Spleen (tissue), 11 donors: Measurements from ENCODE around the gene NFS1. TPM values are rescaled to one million over a fixed set of nuclear protein-coding genes. Genes with fewer than 3 reads are reported as not detected.
A peak's percentile ranks its signal among the peaks of the same experiment; 100 is the strongest.

Experiments
- DNase-seq: peaks from one replicate; pipeline ENCODE4 v3.0.0-alpha.2; 2020
- H3K27ac ChIP-seq, 8 donors: fragments of 200-600 bp; sonication (generic) in 7 of 8; 1 replicate in 4 of 8; 2 replicates in 4 of 8; pipeline versions ENCODE4 v1.5.0 to v1.8.0; 2016 to 2021; ENCODE audit warnings: inconsistent platforms in 4 of 8, mild to moderate bottlenecking in 4 of 8, moderate library complexity in 1 of 8
- H3K27me3 ChIP-seq, 7 donors: fragments of 200-600 bp; sonication (generic) in 6 of 7; replicated peaks in 1 of 7; 1 replicate in 4 of 7; 2 replicates in 3 of 7; pipeline versions ENCODE4 v1.5.0 to v1.8.0; 2016 to 2021; ENCODE audit warnings: inconsistent platforms in 3 of 7, mild to moderate bottlenecking in 1 of 7
- H3K36me3 ChIP-seq, 6 donors: fragments of 200-600 bp; sonication (generic) in 5 of 6; 1 replicate in 4 of 6; 2 replicates in 2 of 6; pipeline versions ENCODE4 v1.5.0 to v1.8.0; 2016 to 2021; ENCODE audit warnings: inconsistent platforms in 2 of 6
- H3K4me1 ChIP-seq, 6 donors: fragments of 200-600 bp; sonication (generic) in 5 of 6; 1 replicate in 3 of 6; 2 replicates in 3 of 6; pipeline versions ENCODE4 v1.5.0 to v1.8.0; 2016 to 2021; ENCODE audit warnings: inconsistent platforms in 3 of 6
- H3K4me3 ChIP-seq, 8 donors: fragments of 200-600 bp; sonication (generic) in 7 of 8; 1 replicate in 4 of 8; 2 replicates in 4 of 8; pipeline versions ENCODE4 v1.5.0 to v1.8.0; 2016 to 2021; ENCODE audit warnings: inconsistent platforms in 4 of 8, mild to moderate bottlenecking in 4 of 8, moderate library complexity in 2 of 8
- H3K9me3 ChIP-seq, 8 donors: fragments of 200-600 bp; sonication (generic) in 7 of 8; 1 replicate in 4 of 8; 2 replicates in 4 of 8; pipeline versions ENCODE4 v1.5.0 to v1.8.0; 2016 to 2021; ENCODE audit warnings: inconsistent platforms in 4 of 8
- CTCF ChIP-seq, 11 experiments: fragments of 200-600 bp in 7 of 11; fragments of 450-650 bp in 4 of 11; sonication (generic) in 4 of 11; IDR thresholded peaks in 8 of 11; conservative IDR thresholded peaks in 3 of 11; 1 replicate in 7 of 11; 2 replicates in 4 of 11; pipeline versions ENCODE4 v1.4.0 to v1.8.0; 2016 to 2021; ENCODE audit warnings: antibody characterized with exemption in 11 of 11, inconsistent platforms in 4 of 11, mild to moderate bottlenecking in 1 of 11
- POLR2A ChIP-seq, 3 donors: fragments of 450-650 bp; IDR thresholded peaks; one replicate each; pipeline ENCODE4 v1.5.1; 2017; ENCODE audit warnings: antibody characterized with exemption in 3 of 3, mild to moderate bottlenecking in 1 of 3
- POLR2AphosphoS5 ChIP-seq, 3 donors: sonication (generic); formaldehyde crosslinking; IDR thresholded peaks; one replicate each; pipeline ENCODE4 v1.5.1; 2017; ENCODE audit warnings: antibody characterized with exemption in 3 of 3
- whole genome bisulfite sequencing, 5 donors: extraction: QIAGEN DNeasy Blood & Tissue Kit in 3 of 5; methylation state at CpG; one replicate each; pipeline versions ENCODE4 v1.1.5 to v1.1.7; 2013 to 2018; 5-methylcytosine and 5-hydroxymethylcytosine counted together
- intact Hi-C: fragments of 100-400 bp; cut with DNase I; formaldehyde crosslinking; loops from one replicate; pipeline ENCODE4 v1.15.0; 2023; ENCODE audit warnings: low total_unique reads
- polyA plus RNA-seq, 3 donors: library from polyadenylated mRNA; stranded (reverse); fragments of 200-250 nt; gene quantifications; one replicate each; pipeline ENCODE4 v1.2.1, GENCODE V29; 2013
- total RNA-seq, 7 donors: library from RNA; depleted of rRNA in 3 of 7; stranded (reverse); fragments of >200 nt in 3 of 7; fragmentation: NEBNext Ultra II Directional in 4 of 7; extraction: Animal tissue kit (Norgen Biotek cat#: 25700) in 4 of 7; gene quantifications; one replicate each; pipeline versions ENCODE4 v1.1.0 to v1.2.1, GENCODE V29; 2016 to 2021
- donor health status: healthy with polysubstance abuse.
- donor health status: DM: no; HTN: no; CAD: no; lungs with moderate emphysema.
- donor health status: DM: no; HTN: no; CAD: no.
- donor health status: Bipolar disorder and iron deficiency.
- donor health status: healthy.
- donor health status: DM: no; HTN: no; CAD: no.
- donor health status: DM: yes; HTN: yes; CAD: no.

Gene NFS1
- total and polyA plus RNA-seq, 10 donors = 21.3 to 40.8 (median 25.7) TPM

- no peak for DNase-seq
- 0 to 1% (median 0%) methylated on average over 8 of the region's 8 CpGs for WGBS, 5 donors
- intact Hi-C loops = no loop called here
- TF ChIP-seq CTCF (IDR thresholded peaks at IDR 0.05 in 8 of 11, conservative IDR thresholded peaks at IDR 0.05 in 3 of 11) (no peak), POLR2AphosphoS5 (IDR thresholded peaks at IDR 0.05) (peak in 1 of 3 donors; percentile 62), POLR2A (IDR thresholded peaks at IDR 0.05) (peak in 2 of 3 donors; percentile 31 to 55)
- Histone ChIP-seq H3K4me3 (peak overlapping the region; percentile 37 to 86 (median 53)), H3K4me1 (peaks cover 35 to 58% (median 50%) of the 10 kb centered on the region in 6 donors), H3K27me3 (no peaks in the 10 kb centered on the region), H3K27ac (peak overlapping the region; percentile 74 to 100 (median 100)), H3K9me3 (no peaks in the 10 kb centered on the region), H3K36me3 (peaks cover 0 to 28% (median 27%) of the 10 kb centered on the region in 6 donors)
Observed at GRCh38 chr20:35742741-35743523, 43.8 kb upstream of the NFS1 start.

- H3K4me3 ChIP-seq = peak within 1 kb of the TSS; percentile 64 to 88 (median 78)
- no peaks in the 10 kb centered on the region for H3K27me3 ChIP-seq
- intact Hi-C loops = no loop called here
- TF ChIP-seq CTCF (IDR thresholded peaks at IDR 0.05 in 8 of 11, conservative IDR thresholded peaks at IDR 0.05 in 3 of 11) (peak; percentile 8 to 76 (median 62)), POLR2AphosphoS5 (IDR thresholded peaks at IDR 0.05) (peak; percentile 99), POLR2A (IDR thresholded peaks at IDR 0.05) (peak; percentile 96 to 98 (median 97))
- peaks cover 43 to 67% (median 57%) of the 10 kb centered on the region in 6 donors for H3K4me1 ChIP-seq
- peak; percentile 99 for DNase-seq
- H3K9me3 ChIP-seq = no peaks in the 10 kb centered on the region
- H3K36me3 ChIP-seq = peaks cover 0 to 37% (median 35%) of the 10 kb centered on the region in 6 donors
- 0 to 1% (median 0%) methylated on average over 39 to 66 of the region's 66 CpGs for WGBS, 5 donors
- H3K27ac ChIP-seq = peak within 1 kb of the TSS; percentile 98 to 100 (median 100)
Observed at GRCh38 chr20:35741892-35742740, 43.0 kb upstream of the NFS1 start, which contains the start of gene RBM39. Gene RBM39 (minus strand): TSS chr20:35742260. CDS start chr20:35740874, 1,386 bp downstream.

- Histone ChIP-seq H3K36me3 (peaks cover 2 to 63% (median 60%) of the 10 kb centered on the region in 6 donors), H3K27me3 (no peaks in the 10 kb centered on the region), H3K4me1 (peaks cover 63 to 84% (median 81%) of the 10 kb centered on the region in 6 donors), H3K9me3 (no peaks in the 10 kb centered on the region), H3K27ac (peak overlapping the region in 6 of 8 donors; percentile 48 to 100 (median 100)), H3K4me3 (peak overlapping the region; percentile 64 to 88 (median 78))
- DNase-seq = no peak
- TF ChIP-seq CTCF (IDR thresholded peaks at IDR 0.05 in 8 of 11, conservative IDR thresholded peaks at IDR 0.05 in 3 of 11) (peak in 1 of 11 experiments; percentile 12), POLR2AphosphoS5 (IDR thresholded peaks at IDR 0.05) (peak in 1 of 3 donors; percentile 52), POLR2A (IDR thresholded peaks at IDR 0.05) (no peak)
- WGBS, 5 donors = 38 to 55% (median 50%) methylated on average over 7 of the region's 7 CpGs
- intact Hi-C loops = loop anchor here (10.0 kb wide), 1 partner anchor 145 kb away; no protein-coding TSS in a partner anchor
Observed at GRCh38 chr20:35739294-35740163, 40.4 kb upstream of the NFS1 start.
